Lung (tissue), 12 donors: ENCODE results near the gene CTLA4. TPM values are rescaled to one million over a fixed set of nuclear protein-coding genes. Genes with fewer than 3 reads are reported as not detected.

Experiments used
- ATAC-seq: fragments of 200-7000 bp; cut with Tn5 transposase; one replicate; pipeline ENCODE4 v1.9.1; 2020; ENCODE audit warnings: moderate number of reproducible peaks; ENCODE audit not compliant: insufficient read depth, low FRiP score
- DNase-seq, 3 donors: peaks; one replicate each; pipeline ENCODE4 v3.0.0-alpha.2; 2013 to 2017
- H3K27ac ChIP-seq, 2 donors: one replicate each; pipeline ENCODE4 v1.5.1; 2013; ENCODE audit warnings: mild to moderate bottlenecking in 2 of 2, moderate library complexity in 2 of 2, control low read depth in 1 of 2, inconsistent platforms in 1 of 2, low read depth in 1 of 2, low read length in 1 of 2
- H3K27me3 ChIP-seq, 3 donors: one replicate each; pipeline ENCODE4 v1.5.1; 2013; ENCODE audit warnings: low read length in 2 of 3; ENCODE audit not compliant: control insufficient read depth in 3 of 3, insufficient read depth in 3 of 3
- H3K36me3 ChIP-seq, 4 donors: one replicate each; pipeline ENCODE4 v1.5.1; 2013; ENCODE audit warnings: low read length in 4 of 4, mild to moderate bottlenecking in 1 of 4, moderate library complexity in 1 of 4; ENCODE audit not compliant: control insufficient read depth in 4 of 4, insufficient read depth in 4 of 4
- H3K4me1 ChIP-seq, 5 donors: one replicate each; pipeline ENCODE4 v1.5.1; 2013; ENCODE audit warnings: low read length in 5 of 5, mild to moderate bottlenecking in 2 of 5, moderate library complexity in 1 of 5; ENCODE audit not compliant: control insufficient read depth in 5 of 5, insufficient read depth in 5 of 5
- H3K4me3 ChIP-seq: one replicate; pipeline ENCODE4 v1.5.1; 2013; ENCODE audit warnings: mild to moderate bottlenecking, control low read depth, moderate library complexity
- H3K9ac ChIP-seq, 2 donors: one replicate each; pipeline ENCODE4 v1.5.1; 2013; ENCODE audit warnings: low read length in 2 of 2, control low read depth in 1 of 2; ENCODE audit not compliant: insufficient read depth in 1 of 2
- H3K9me3 ChIP-seq, 4 donors: one replicate each; pipeline ENCODE4 v1.5.1; 2013; ENCODE audit warnings: low read length in 3 of 4, mild to moderate bottlenecking in 1 of 4, moderate library complexity in 1 of 4; ENCODE audit not compliant: control insufficient read depth in 4 of 4, insufficient read depth in 3 of 4
- CTCF ChIP-seq: IDR thresholded peaks from 2 replicates; pipeline ENCODE4 v1.5.1; 2012; ENCODE audit warnings: mild to moderate bottlenecking; ENCODE audit errors: control extremely low read depth, extremely low read depth
- WGBS, 2 donors: extraction: QIAGEN DNeasy Blood & Tissue Kit; methylation state at CpG; one replicate each; pipeline ENCODE4 v1.1.7; 2013; 5-methylcytosine and 5-hydroxymethylcytosine counted together
- polyA plus RNA-seq, 2 donors: library from polyadenylated mRNA; stranded (reverse); fragments of 200-250 nt; gene quantifications; one replicate each; pipeline ENCODE4 v1.2.1, GENCODE V29; 2013
- total RNA-seq, 2 donors: library from RNA; depleted of rRNA in 1 of 2; stranded (reverse); fragments of >200 nt in 1 of 2; gene quantifications; one replicate each; pipeline ENCODE4 v1.2.1, GENCODE V29; 2014 to 2021
- donor health status: control.
- donor health status: control.
- donor health status: Bipolar disorder and iron deficiency.
- donor health status: healthy.
- donor health status: DM: yes; HTN: yes; CAD: no.

The CTLA4 gene
- total and polyA plus RNA-seq, 4 donors: 0.10 to 3.9 (median 1.4) TPM

- Histone ChIP-seq H3K9ac (peak overlapping the region in 1 of 2 donors; percentile 52), H3K27ac (no peak overlapping the region), H3K4me1 (peaks cover 0 to 23% (median 6%) of the 10 kb centered on the region in 5 donors), H3K36me3 (no peaks in the 10 kb centered on the region), H3K4me3 (no peak overlapping the region), H3K9me3 (no peaks in the 10 kb centered on the region), H3K27me3 (no peaks in the 10 kb centered on the region)
- no peak for ATAC-seq
- peak in 1 of 3 donors; percentile 37 for DNase-seq
- 57 to 72% methylated on average over 5 of the region's 5 CpGs for WGBS, 2 donors
- no peak for TF ChIP-seq CTCF
These were observed 42.4 kb downstream of the CTLA4 start for GRCh38 chr2:203909974-203910373.

- H3K9ac ChIP-seq: no peak overlapping the region
- WGBS, 2 donors: 83 to 84% methylated on average over 8 of the region's 8 CpGs
- no peaks in the 10 kb centered on the region for H3K36me3 ChIP-seq
- peaks cover 0 to 27% (median 4%) of the 10 kb centered on the region in 5 donors for H3K4me1 ChIP-seq
- H3K27ac ChIP-seq: no peak overlapping the region
- ATAC-seq (no peak), DNase-seq (no peak)
- H3K27me3 ChIP-seq: no peaks in the 10 kb centered on the region
- no peak overlapping the region for H3K4me3 ChIP-seq
- no peaks in the 10 kb centered on the region for H3K9me3 ChIP-seq
- no peak for TF ChIP-seq CTCF
These were observed 46.4 kb downstream of the CTLA4 start for GRCh38 chr2:203913947-203914346.

- no peak overlapping the region for H3K9ac ChIP-seq
- no peak overlapping the region for H3K4me3 ChIP-seq
- no peaks in the 10 kb centered on the region for H3K36me3 ChIP-seq
- no peaks in the 10 kb centered on the region for H3K9me3 ChIP-seq
- H3K27ac ChIP-seq: no peak overlapping the region
- TF ChIP-seq CTCF: no peak
- no peaks in the 10 kb centered on the region for H3K27me3 ChIP-seq
- 31 to 47% methylated on average over 8 of the region's 8 CpGs for WGBS, 2 donors
- no peak for ATAC-seq
- H3K4me1 ChIP-seq: peaks cover 0 to 21% (median 0%) of the 10 kb centered on the region in 5 donors
- peak in 2 of 3 donors; percentile 13 to 26 for DNase-seq
These were observed 47.1 kb downstream of the CTLA4 start for GRCh38 chr2:203914546-203915182.

- no peak for TF ChIP-seq CTCF
- ATAC-seq (no peak), DNase-seq (peak in 2 of 3 donors; percentile 29 to 31)
- no peaks in the 10 kb centered on the region for H3K9me3 ChIP-seq
- no peaks in the 10 kb centered on the region for H3K27me3 ChIP-seq
- 79 to 81% methylated on average over 7 of the region's 7 CpGs for WGBS, 2 donors
- H3K9ac ChIP-seq: no peak overlapping the region
- H3K4me1 ChIP-seq: peaks cover 0 to 21% (median 0%) of the 10 kb centered on the region in 5 donors
- no peaks in the 10 kb centered on the region for H3K36me3 ChIP-seq
- no peak overlapping the region for H3K4me3 ChIP-seq
- H3K27ac ChIP-seq: no peak overlapping the region
These were observed 47.7 kb downstream of the CTLA4 start for GRCh38 chr2:203915256-203915655.
